ENCODE data around the gene MB21D2.

MB21D2 gene

GRCh38 chr3:192831111-192831644, 86.5 kb downstream of the MB21D2 start (continued):
- TF ChIP-seq ZNF18 (tag by site-specific recombination; IDR thresholded peaks at IDR 0.05), result no peak
- TF ChIP-seq SP7 (tag by site-specific recombination; IDR thresholded peaks at IDR 0.05), result 0 out of 2 replicates have a peak, but pooled peaks have one; percentile 11
- TF ChIP-seq PRDM6 (tag by site-specific recombination; IDR thresholded peaks at IDR 0.05), result peak; percentile 76
- peak; percentile 41; the same call in 1 of the 2 replicates for TF ChIP-seq OSR2 (tag by site-specific recombination; IDR thresholded peaks at IDR 0.05)
- TF ChIP-seq ZFHX2 (tag by site-specific recombination; conservative IDR thresholded peaks at IDR 0.05), result peak; percentile 62
- 0 out of 2 replicates have a peak, but pooled peaks have one; percentile 20 for TF ChIP-seq ZNF600 (tag by site-specific recombination; IDR thresholded peaks at IDR 0.05)
- peak; percentile 83 for TF ChIP-seq ZNF629 (tag by site-specific recombination; IDR thresholded peaks at IDR 0.05)
- TF ChIP-seq ZNF677 (tag by site-specific recombination; IDR thresholded peaks at IDR 0.05), result no peak
- TF ChIP-seq ZNF518A (tag by site-specific recombination; conservative IDR thresholded peaks at IDR 0.05; ENCODE audit: low read depth), result 0 out of 2 replicates have a peak, but pooled peaks have one; percentile 26
- TF ChIP-seq ZNF514 (tag by site-specific recombination; IDR thresholded peaks at IDR 0.05), result no peak
- TF ChIP-seq FEZF1 (tag by site-specific recombination; IDR thresholded peaks at IDR 0.05), result no peak
- TF ChIP-seq ZNF548 (tag by site-specific recombination; IDR thresholded peaks at IDR 0.05), result no peak
- no peak for TF ChIP-seq ZNF391 (tag by site-specific recombination; IDR thresholded peaks at IDR 0.05; ENCODE audit: borderline replicate concordance, low read depth)
- TF ChIP-seq KLF8 (tag by site-specific recombination; IDR thresholded peaks at IDR 0.05), result peak; percentile 40; the same call in 1 of the 2 replicates
- peak; percentile 63 for TF ChIP-seq ZNF366 (tag by site-specific recombination; conservative IDR thresholded peaks at IDR 0.05)
- no peak for TF ChIP-seq ZNF221 (tag by site-specific recombination; IDR thresholded peaks at IDR 0.05; ENCODE audit: borderline replicate concordance)

GRCh38 chr3:192830291-192831110, 87.2 kb downstream of the MB21D2 start:
- Histone ChIP-seq H3K27ac (ENCODE audit: extremely low read depth, low read depth, low read length) (no peak overlapping the region), H3K9me3 (ENCODE audit: control insufficient read depth, insufficient read depth, low read depth, low read length) (no peaks in the 10 kb centered on the region), H3K4me3 (ENCODE audit: low read depth, low read length) (no peak overlapping the region), H3K4me1 (ENCODE audit: control insufficient read depth, insufficient read depth, low read length) (peaks cover 11% of the 10 kb centered on the region), H3K36me3 (ENCODE audit: control insufficient read depth in 2 of 2, insufficient read depth in 1 of 2, low read length in 2 of 2) (no peaks in the 10 kb centered on the region)
- POLR2A ChIA-PET, result interaction anchor here (0.9 kb wide), 1 partner anchor 87 kb away, joined by 3 read pairs; the partner anchor contains the start of gene MB21D2
- CTCF ChIA-PET, result interaction anchor here (1.0 kb wide), 1 partner anchor 27 kb away, joined by 3 read pairs; no protein-coding TSS in a partner anchor
- TF ChIP-seq ZNF629 (tag by site-specific recombination; IDR thresholded peaks at IDR 0.05) (peak; percentile 86), AEBP2 (tag by site-specific recombination; IDR thresholded peaks at IDR 0.05; ENCODE audit: borderline replicate concordance) (no peak), INSM2 (tag by site-specific recombination; IDR thresholded peaks at IDR 0.05) (0 out of 2 replicates have a peak, but pooled peaks have one; percentile 19), ZNF560 (tag by site-specific recombination; IDR thresholded peaks at IDR 0.05; ENCODE audit: borderline replicate concordance) (no peak), GLIS1 (tag by site-specific recombination; IDR thresholded peaks at IDR 0.05) (0 out of 2 replicates have a peak, but pooled peaks have one; percentile 43), PRDM6 (tag by site-specific recombination; IDR thresholded peaks at IDR 0.05) (peak; percentile 35; the same call in 1 of the 2 replicates)

Data from HEK293 (cell line).